CD4-positive, alpha-beta T cell (primary cell): ENCODE results near the gene CASP1. TPM values are rescaled to one million over a fixed set of nuclear protein-coding genes. Genes with fewer than 3 reads are reported as not detected.

ENCODE experiments used
- ATAC-seq: fragments of 200-7000 bp; cut with Tn5 transposase; one replicate; pipeline ENCODE4 v1.10.0; 2022; ENCODE audit warnings: mild to moderate bottlenecking; ENCODE audit not compliant: poor library complexity
- CTCF ChIA-PET: fragments of 350-600 bp; sonication (Branson Sonifier 250); formaldehyde crosslinking; loops from one replicate; lab custom pipeline; 2021; ENCODE audit warnings: antibody characterized with exemption, inconsistent platforms; lab: Charles Lee
- POLR2A ChIA-PET: fragments of 350-600 bp; sonication (Branson Sonifier 250); formaldehyde crosslinking; loops from one replicate; lab custom pipeline; 2021; ENCODE audit warnings: antibody characterized with exemption, inconsistent platforms; lab: Charles Lee
- DNase-seq, 14 experiments: peaks; one replicate each; pipeline ENCODE4 v3.0.0-alpha.2; 2013 to 2020; ENCODE audit warnings: mixed read lengths in 2 of 14
- H3K27ac ChIP-seq, 2 donors: one replicate each; pipeline versions ENCODE4 v1.5.1 to v1.7.0; 2013; ENCODE audit warnings: low read length in 2 of 2, low read depth in 1 of 2, mild to moderate bottlenecking in 1 of 2
- H3K27me3 ChIP-seq, 2 experiments: 1 replicate in 1 of 2; 2 replicates in 1 of 2; pipeline versions ENCODE4 v1.6.1 to v1.7.0; 2013; ENCODE audit warnings: low read length in 2 of 2, control low read depth in 1 of 2, mild to moderate bottlenecking in 1 of 2, moderate library complexity in 1 of 2; ENCODE audit not compliant: insufficient read depth in 2 of 2, control insufficient read depth in 1 of 2
- H3K36me3 ChIP-seq: one replicate; pipeline ENCODE4 v1.6.1; 2013; ENCODE audit warnings: low read length, control low read depth; ENCODE audit not compliant: insufficient read depth
- H3K4me1 ChIP-seq: one replicate; pipeline ENCODE4 v1.6.1; 2013; ENCODE audit warnings: low read length, control low read depth; ENCODE audit not compliant: insufficient read depth
- H3K4me3 ChIP-seq: one replicate; pipeline ENCODE4 v1.5.1; 2013; ENCODE audit warnings: mild to moderate bottlenecking, low read length, moderate library complexity
- H3K9me3 ChIP-seq, 2 experiments: 1 replicate in 1 of 2; 2 replicates in 1 of 2; pipeline versions ENCODE4 v1.6.1 to v1.7.0; 2013; ENCODE audit warnings: low read length in 2 of 2, mild to moderate bottlenecking in 2 of 2, control low read depth in 1 of 2, moderate library complexity in 1 of 2; ENCODE audit not compliant: control insufficient read depth in 1 of 2, insufficient read depth in 1 of 2
- H3K27ac Mint-ChIP-seq: one replicate; pipeline ENCODE4 v1.8.0; 2020; ENCODE audit warnings: mixed read lengths
- H3K27me3 Mint-ChIP-seq: one replicate; pipeline ENCODE4 v1.8.0; 2021; ENCODE audit warnings: mixed read lengths
- H3K36me3 Mint-ChIP-seq: one replicate; pipeline ENCODE4 v1.8.0; 2021; ENCODE audit warnings: low read depth, mixed read lengths
- H3K4me1 Mint-ChIP-seq: one replicate; pipeline ENCODE4 v1.8.0; 2021; ENCODE audit warnings: low read depth, mixed read lengths
- H3K4me3 Mint-ChIP-seq: one replicate; pipeline ENCODE4 v1.8.0; 2020; ENCODE audit warnings: mild to moderate bottlenecking, mixed read lengths
- H3K9me3 Mint-ChIP-seq: one replicate; pipeline ENCODE4 v1.8.0; 2020; ENCODE audit warnings: mixed read lengths
- intact Hi-C, 2 experiments: fragments of 100-400 bp; cut with DNase I in 1 of 2; cut with micrococcal nuclease in 1 of 2; formaldehyde crosslinking; loops; one replicate each; pipeline versions ENCODE4 v1.15.1 to v1.9.0; 2023 to 2025; cut with DNase I, micrococcal nuclease
- total RNA-seq, 174 experiments: library from RNA in 2 of 174; stranded (reverse) in 2 of 174; gene quantifications; one replicate each; pipeline ENCODE4 v1.2.3 and lab custom pipeline; 2021 to 2026
- TF ChIP-seq, protein P1 (sequence below): fragments of 200-600 bp; IDR thresholded peaks from one replicate; pipeline ENCODE4 v1.8.0; 2022; ENCODE audit warnings: antibody characterized with exemption, mild to moderate bottlenecking

CASP1 gene
- total RNA-seq, 2 experiments from 2014 or later, result 15.6 to 17.6 TPM

GRCh38 chr11:105024394-105024793 is 10.6 kb downstream of the CASP1 start:
- H3K27me3 Mint-ChIP-seq, result no peaks in the 10 kb centered on the region
- no peak overlapping the region for H3K4me3 ChIP-seq
- ChIA-PET CTCF (no interaction called here), POLR2A (no interaction called here)
- intact Hi-C loops, result no loop called here
- DNase-seq (no peak), ATAC-seq (no peak)
- no peaks in the 10 kb centered on the region for H3K27me3 ChIP-seq
- peaks cover 38% of the 10 kb centered on the region for H3K4me1 Mint-ChIP-seq
- H3K9me3 ChIP-seq, result no peaks in the 10 kb centered on the region
- H3K9me3 Mint-ChIP-seq, result no peaks in the 10 kb centered on the region
- H3K4me3 Mint-ChIP-seq, result no peak overlapping the region
- no peak overlapping the region for H3K27ac ChIP-seq
- no peaks in the 10 kb centered on the region for H3K4me1 ChIP-seq
- peaks cover 34% of the 10 kb centered on the region for H3K36me3 ChIP-seq
- TF ChIP-seq, protein P1, sequence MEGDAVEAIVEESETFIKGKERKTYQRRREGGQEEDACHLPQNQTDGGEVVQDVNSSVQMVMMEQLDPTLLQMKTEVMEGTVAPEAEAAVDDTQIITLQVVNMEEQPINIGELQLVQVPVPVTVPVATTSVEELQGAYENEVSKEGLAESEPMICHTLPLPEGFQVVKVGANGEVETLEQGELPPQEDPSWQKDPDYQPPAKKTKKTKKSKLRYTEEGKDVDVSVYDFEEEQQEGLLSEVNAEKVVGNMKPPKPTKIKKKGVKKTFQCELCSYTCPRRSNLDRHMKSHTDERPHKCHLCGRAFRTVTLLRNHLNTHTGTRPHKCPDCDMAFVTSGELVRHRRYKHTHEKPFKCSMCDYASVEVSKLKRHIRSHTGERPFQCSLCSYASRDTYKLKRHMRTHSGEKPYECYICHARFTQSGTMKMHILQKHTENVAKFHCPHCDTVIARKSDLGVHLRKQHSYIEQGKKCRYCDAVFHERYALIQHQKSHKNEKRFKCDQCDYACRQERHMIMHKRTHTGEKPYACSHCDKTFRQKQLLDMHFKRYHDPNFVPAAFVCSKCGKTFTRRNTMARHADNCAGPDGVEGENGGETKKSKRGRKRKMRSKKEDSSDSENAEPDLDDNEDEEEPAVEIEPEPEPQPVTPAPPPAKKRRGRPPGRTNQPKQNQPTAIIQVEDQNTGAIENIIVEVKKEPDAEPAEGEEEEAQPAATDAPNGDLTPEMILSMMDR, result no peak
- peaks cover 55% of the 10 kb centered on the region for H3K36me3 Mint-ChIP-seq
- H3K27ac Mint-ChIP-seq, result no peak overlapping the region

GRCh38 chr11:105023003-105023402 is 11.9 kb downstream of the CASP1 start, which contains the start of gene CASP5:
TSS of gene CASP5 (minus strand) at chr11:105023168. CDS start at chr11:105023136, 32 bp downstream.
- no peak within 1 kb of the TSS for H3K4me3 Mint-ChIP-seq
- intact Hi-C loops, result no loop called here
- no peaks in the 10 kb centered on the region for H3K27me3 ChIP-seq
- H3K9me3 ChIP-seq, result no peaks in the 10 kb centered on the region
- no peaks in the 10 kb centered on the region for H3K9me3 Mint-ChIP-seq
- ChIA-PET CTCF (no interaction called here), POLR2A (interaction anchor here (1.2 kb wide), 1 partner anchor 11 kb away, joined by 3 read pairs; no protein-coding TSS in a partner anchor)
- H3K27ac ChIP-seq, result no peak within 1 kb of the TSS
- H3K36me3 ChIP-seq, result peaks cover 20% of the 10 kb centered on the region
- DNase-seq (no peak), ATAC-seq (no peak)
- H3K4me1 ChIP-seq, result no peaks in the 10 kb centered on the region
- TF ChIP-seq, protein P1, result no peak
- no peaks in the 10 kb centered on the region for H3K27me3 Mint-ChIP-seq
- H3K36me3 Mint-ChIP-seq, result peaks cover 44% of the 10 kb centered on the region
- no peak within 1 kb of the TSS for H3K4me3 ChIP-seq
- H3K27ac Mint-ChIP-seq, result no peak within 1 kb of the TSS
- H3K4me1 Mint-ChIP-seq, result peaks cover 28% of the 10 kb centered on the region

- no peaks in the 10 kb centered on the region for H3K9me3 ChIP-seq
- intact Hi-C loops, result no loop called here
- H3K27ac ChIP-seq, result no peak overlapping the region
- DNase-seq (no peak), ATAC-seq (no peak)
- no peaks in the 10 kb centered on the region for H3K4me1 ChIP-seq
- peaks cover 15% of the 10 kb centered on the region for H3K36me3 ChIP-seq
- Mint-ChIP-seq H3K27ac (no peak overlapping the region), H3K4me3 (no peak overlapping the region), H3K36me3 (peaks cover 39% of the 10 kb centered on the region), H3K27me3 (no peaks in the 10 kb centered on the region), H3K9me3 (no peaks in the 10 kb centered on the region), H3K4me1 (peaks cover 23% of the 10 kb centered on the region)
- TF ChIP-seq, protein P1, result no peak
- H3K27me3 ChIP-seq, result no peaks in the 10 kb centered on the region
- no peak overlapping the region for H3K4me3 ChIP-seq
- ChIA-PET CTCF (no interaction called here), POLR2A (interaction anchor here (0.7 to 1.2 kb wide), 2 partner anchors 11 to 142 kb away, joined by 3 read pairs; no protein-coding TSS in a partner anchor)
These were observed 12.4 kb downstream of the CASP1 start for GRCh38 chr11:105022527-105022926.
